ENCODE data around the gene KIR2DL4.
"Not testable (repeated sequence)": the region's sequence is repeated elsewhere in the genome, so short reads cannot be mapped to it uniquely, and the experiment has no call there.

KIR2DL4 gene

GRCh38 chr19:54804101-54804500 lies 691 bp downstream of the KIR2DL4 start:
- DNase-seq (ENCODE audit: low read depth in 1 of 2, low spot score in 1 of 2) = no peak

- no peak for DNase-seq (ENCODE audit: low read depth in 1 of 2, low spot score in 1 of 2)
These were observed 1.2 kb downstream of the KIR2DL4 start for GRCh38 chr19:54804571-54804970.

- no peak for DNase-seq (ENCODE audit: low read depth in 1 of 2, low spot score in 1 of 2)
These were observed 2.5 kb downstream of the KIR2DL4 start for GRCh38 chr19:54805665-54806515.

- DNase-seq (ENCODE audit: low read depth in 1 of 2, low spot score in 1 of 2) = no peak
These were observed 3.1 kb downstream of the KIR2DL4 start for GRCh38 chr19:54806516-54806838.

GRCh38 chr19:54814571-54814970 lies 11.2 kb downstream of the KIR2DL4 start:
- DNase-seq (ENCODE audit: low read depth in 1 of 2, low spot score in 1 of 2) = not testable (repeated sequence)

- DNase-seq (ENCODE audit: low read depth in 1 of 2, low spot score in 1 of 2) = not testable (repeated sequence)
These were observed 12.8 kb downstream of the KIR2DL4 start, which contains the start of gene KIR3DL1 for GRCh38 chr19:54816251-54816650. Gene KIR3DL1 (plus strand): TSS chr19:54816468.

- no peak for DNase-seq (ENCODE audit: low read depth in 1 of 2, low spot score in 1 of 2)
These were observed 14.5 kb downstream of the KIR2DL4 start for GRCh38 chr19:54817670-54818536.

- DNase-seq (ENCODE audit: low read depth in 1 of 2, low spot score in 1 of 2) = not testable (repeated sequence)
These were observed 21.0 kb downstream of the KIR2DL4 start for GRCh38 chr19:54824416-54824815.

GRCh38 chr19:54825326-54825725 lies 21.9 kb downstream of the KIR2DL4 start:
- not testable (repeated sequence) for DNase-seq (ENCODE audit: low read depth in 1 of 2, low spot score in 1 of 2)

- DNase-seq (ENCODE audit: low read depth in 1 of 2, low spot score in 1 of 2) = not testable (repeated sequence)
These were observed 24.7 kb downstream of the KIR2DL4 start for GRCh38 chr19:54828064-54828463.

GRCh38 chr19:54832496-54832895 lies 29.1 kb downstream of the KIR2DL4 start, which contains the start of gene KIR2DS4:
Gene KIR2DS4 (plus strand): TSS chr19:54832676.
- DNase-seq (ENCODE audit: low read depth in 1 of 2, low spot score in 1 of 2) = not testable (repeated sequence)

- not testable (repeated sequence) for DNase-seq (ENCODE audit: low read depth in 1 of 2, low spot score in 1 of 2)
These were observed 31.7 kb downstream of the KIR2DL4 start for GRCh38 chr19:54835126-54835525.

- not testable (repeated sequence) for DNase-seq (ENCODE audit: low read depth in 1 of 2, low spot score in 1 of 2)
These were observed 34.1 kb downstream of the KIR2DL4 start for GRCh38 chr19:54837522-54837921.

GRCh38 chr19:54843171-54843570 lies 39.8 kb downstream of the KIR2DL4 start:
- DNase-seq (ENCODE audit: low read depth in 1 of 2, low spot score in 1 of 2) = not testable (repeated sequence)

GRCh38 chr19:54850061-54850640 lies 46.7 kb downstream of the KIR2DL4 start, which contains the start of gene KIR3DL2:
Gene KIR3DL2 (plus strand): TSS chr19:54850443. CDS start chr19:54850476, 33 bp downstream.
- DNase-seq (ENCODE audit: low read depth in 1 of 2, low spot score in 1 of 2) = not testable (repeated sequence)

GRCh38 chr19:54850930-54851329 lies 47.5 kb downstream of the KIR2DL4 start:
- no peak for DNase-seq (ENCODE audit: low read depth in 1 of 2, low spot score in 1 of 2)

- no peak for DNase-seq (ENCODE audit: low read depth in 1 of 2, low spot score in 1 of 2)
These were observed 47.9 kb downstream of the KIR2DL4 start for GRCh38 chr19:54851353-54851752.

GRCh38 chr19:54855241-54855640 lies 51.8 kb downstream of the KIR2DL4 start:
- not testable (repeated sequence) for DNase-seq (ENCODE audit: low read depth in 1 of 2, low spot score in 1 of 2)

- DNase-seq (ENCODE audit: low read depth in 1 of 2, low spot score in 1 of 2) = not testable (repeated sequence)
These were observed 55.1 kb downstream of the KIR2DL4 start for GRCh38 chr19:54858476-54858875.

- not testable (repeated sequence) for DNase-seq (ENCODE audit: low read depth in 1 of 2, low spot score in 1 of 2)
These were observed 56.0 kb downstream of the KIR2DL4 start for GRCh38 chr19:54859421-54859820.

- DNase-seq (ENCODE audit: low read depth in 1 of 2, low spot score in 1 of 2) = not testable (repeated sequence)
These were observed 60.0 kb downstream of the KIR2DL4 start for GRCh38 chr19:54863459-54863858.
